Choroid plexus epithelial cell (primary cell): ENCODE data around the gene STK38L.

Source experiments
- DNase-seq: peaks from one replicate; pipeline ENCODE4 v3.0.0-alpha.2; 2010; ENCODE audit warnings: low read depth
- H3K4me3 ChIP-seq: 2 replicates; pipeline ENCODE4 v1.5.1; 2011; ENCODE audit warnings: low read depth, mild to moderate bottlenecking, control low read depth, low read length, moderate library complexity
- TF ChIP-seq, protein P1 (sequence below): conservative IDR thresholded peaks from 2 replicates; pipeline ENCODE4 v1.5.1; 2011; ENCODE audit warnings: low read depth, mild to moderate bottlenecking, control low read depth, inconsistent platforms, low read length, moderate library complexity

The STK38L gene

DNA sequence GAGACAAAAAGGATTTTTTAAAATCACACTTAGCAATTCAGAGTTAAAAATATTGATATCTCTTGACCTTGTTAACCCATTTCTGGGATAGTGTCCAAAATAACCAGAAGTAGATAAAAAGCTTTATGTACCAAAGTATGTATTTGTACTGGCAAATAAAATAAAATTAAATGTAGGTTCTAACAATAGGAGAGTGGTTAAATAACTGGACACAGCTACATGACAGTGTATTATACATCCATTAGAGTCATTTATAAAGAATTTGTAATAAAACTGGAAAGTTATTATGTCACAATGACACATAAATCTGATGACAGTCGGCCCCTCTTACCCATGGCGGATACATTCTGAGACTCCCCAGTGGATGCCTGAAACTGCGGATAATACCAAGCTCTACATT, 122.5 kb downstream of the STK38L start:
- TF ChIP-seq, protein P1, sequence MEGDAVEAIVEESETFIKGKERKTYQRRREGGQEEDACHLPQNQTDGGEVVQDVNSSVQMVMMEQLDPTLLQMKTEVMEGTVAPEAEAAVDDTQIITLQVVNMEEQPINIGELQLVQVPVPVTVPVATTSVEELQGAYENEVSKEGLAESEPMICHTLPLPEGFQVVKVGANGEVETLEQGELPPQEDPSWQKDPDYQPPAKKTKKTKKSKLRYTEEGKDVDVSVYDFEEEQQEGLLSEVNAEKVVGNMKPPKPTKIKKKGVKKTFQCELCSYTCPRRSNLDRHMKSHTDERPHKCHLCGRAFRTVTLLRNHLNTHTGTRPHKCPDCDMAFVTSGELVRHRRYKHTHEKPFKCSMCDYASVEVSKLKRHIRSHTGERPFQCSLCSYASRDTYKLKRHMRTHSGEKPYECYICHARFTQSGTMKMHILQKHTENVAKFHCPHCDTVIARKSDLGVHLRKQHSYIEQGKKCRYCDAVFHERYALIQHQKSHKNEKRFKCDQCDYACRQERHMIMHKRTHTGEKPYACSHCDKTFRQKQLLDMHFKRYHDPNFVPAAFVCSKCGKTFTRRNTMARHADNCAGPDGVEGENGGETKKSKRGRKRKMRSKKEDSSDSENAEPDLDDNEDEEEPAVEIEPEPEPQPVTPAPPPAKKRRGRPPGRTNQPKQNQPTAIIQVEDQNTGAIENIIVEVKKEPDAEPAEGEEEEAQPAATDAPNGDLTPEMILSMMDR = no peak
- no peak overlapping the region for H3K4me3 ChIP-seq
- no peak for DNase-seq

DNA sequence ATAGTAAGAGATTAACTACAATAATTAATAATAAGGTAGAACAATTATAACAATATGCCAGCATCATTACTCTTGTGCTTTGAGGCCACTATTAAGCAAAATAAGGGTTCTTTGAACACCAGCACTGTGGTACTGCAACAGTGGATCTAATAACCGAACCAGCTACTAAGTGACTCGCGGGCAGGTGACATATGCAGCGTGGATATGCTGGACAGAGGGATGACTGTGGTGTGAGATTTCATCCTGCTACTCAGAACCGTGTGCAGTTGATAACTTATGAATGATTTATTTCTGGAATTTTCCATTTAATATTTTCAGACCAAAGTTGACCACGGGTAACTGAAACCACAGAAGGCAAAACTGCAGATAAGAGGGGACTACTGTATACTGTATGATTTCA, 123.0 kb downstream of the STK38L start:
- H3K4me3 ChIP-seq = no peak overlapping the region
- no peak for DNase-seq
- TF ChIP-seq, protein P1 = no peak
